Skin of body (tissue), 2 donors: ENCODE measurements around the gene SLC35B4. TPM values are rescaled to one million over a fixed set of nuclear protein-coding genes. Genes with fewer than 3 reads are reported as not detected.

ENCODE experiments used
- DNase-seq: peaks from one replicate; lab custom pipeline; 2025; lab: John Stamatoyannopoulos, UW
- total RNA-seq: library from RNA; depleted of rRNA; stranded (reverse); fragments of >200 nt; gene quantifications from one replicate; pipeline ENCODE4 v1.2.3, GENCODE V29; 2014

SLC35B4 gene
- total RNA-seq, result 5.7 TPM

GRCh38 chr7:134316539-134317344 lies at the start of gene SLC35B4:
Gene SLC35B4 (minus strand): TSS chr7:134316930. CDS start chr7:134316751, 179 bp downstream.
- peak; percentile 97 for DNase-seq

GRCh38 chr7:134366481-134366880 lies 49.8 kb upstream of the SLC35B4 start:
- no peak for DNase-seq

- DNase-seq, result no peak
Measured at GRCh38 chr7:134365341-134366054, 48.8 kb upstream of the SLC35B4 start.

- DNase-seq, result no peak
Measured at GRCh38 chr7:134364619-134365037, 47.9 kb upstream of the SLC35B4 start.

GRCh38 chr7:134362587-134363483 lies 46.1 kb upstream of the SLC35B4 start:
- DNase-seq, result no peak

GRCh38 chr7:134359787-134360432 lies 43.2 kb upstream of the SLC35B4 start:
- DNase-seq, result no peak

- DNase-seq, result no peak
Measured at GRCh38 chr7:134357486-134357885, 40.8 kb upstream of the SLC35B4 start.

- no peak for DNase-seq
Measured at GRCh38 chr7:134356421-134356936, 39.7 kb upstream of the SLC35B4 start.

- no peak for DNase-seq
Measured at GRCh38 chr7:134355927-134356326, 39.2 kb upstream of the SLC35B4 start.

- DNase-seq, result no peak
Measured at GRCh38 chr7:134355004-134355525, 38.3 kb upstream of the SLC35B4 start.

GRCh38 chr7:134353411-134353810 lies 36.7 kb upstream of the SLC35B4 start:
- no peak for DNase-seq

- no peak for DNase-seq
Measured at GRCh38 chr7:134351424-134351823, 34.7 kb upstream of the SLC35B4 start.

GRCh38 chr7:134350709-134351108 lies 34.0 kb upstream of the SLC35B4 start:
- no peak for DNase-seq

- DNase-seq, result no peak
Measured at GRCh38 chr7:134347567-134347966, 30.8 kb upstream of the SLC35B4 start.

- DNase-seq, result no peak
Measured at GRCh38 chr7:134343796-134344195, 27.1 kb upstream of the SLC35B4 start.

GRCh38 chr7:134343136-134343535 lies 26.4 kb upstream of the SLC35B4 start:
- no peak for DNase-seq

- no peak for DNase-seq
Measured at GRCh38 chr7:134339475-134339874, 22.7 kb upstream of the SLC35B4 start.

- no peak for DNase-seq
Measured at GRCh38 chr7:134337980-134338379, 21.2 kb upstream of the SLC35B4 start.

GRCh38 chr7:134334408-134334807 lies 17.7 kb upstream of the SLC35B4 start:
- no peak for DNase-seq

- DNase-seq, result no peak
Measured at GRCh38 chr7:134333943-134334342, 17.2 kb upstream of the SLC35B4 start.

- no peak for DNase-seq
Measured at GRCh38 chr7:134332892-134333291, 16.2 kb upstream of the SLC35B4 start.
